HFF-Myc (cell line): ENCODE measurements around the gene C2CD4D.

Experiments used
- DNase-seq: peaks from one replicate; pipeline ENCODE4 v3.0.0-alpha.2; 2011; ENCODE audit warnings: low read depth; ENCODE audit errors: extremely low read depth
- H3K4me3 ChIP-seq: replicated peaks from 2 replicates; pipeline ENCODE4 v1.5.1; 2011; ENCODE audit warnings: low read depth, mild to moderate bottlenecking, control low read depth, low read length
- TF ChIP-seq, protein P1 (sequence below): IDR thresholded peaks from 2 replicates; pipeline ENCODE4 v1.5.1; 2012; ENCODE audit warnings: mild to moderate bottlenecking, low read depth, low read length, control low read depth; ENCODE audit errors: missing control alignments

Gene C2CD4D

DNA sequence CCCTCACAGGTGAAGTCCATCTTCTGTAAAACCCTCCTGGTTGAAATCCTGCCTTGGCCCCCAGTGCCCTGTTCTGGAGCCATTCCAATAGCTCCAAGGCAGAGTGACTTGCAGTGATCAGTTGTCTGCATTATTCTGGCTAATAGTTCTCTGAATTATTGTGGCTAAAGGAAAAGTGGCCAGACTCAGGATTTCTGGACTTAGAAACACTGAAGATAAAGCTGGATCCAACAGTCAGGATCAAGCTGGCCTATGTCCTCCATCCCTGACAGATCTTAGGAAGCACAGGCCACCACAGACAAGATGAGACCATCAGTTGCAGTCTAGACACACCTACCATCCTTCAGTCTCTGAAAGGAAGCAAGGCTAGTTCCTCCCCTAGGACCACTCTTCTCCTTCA, 801 bp upstream of the C2CD4D start:
- DNase-seq, result no peak
- H3K4me3 ChIP-seq, result no peak overlapping the region
- TF ChIP-seq, protein P1, sequence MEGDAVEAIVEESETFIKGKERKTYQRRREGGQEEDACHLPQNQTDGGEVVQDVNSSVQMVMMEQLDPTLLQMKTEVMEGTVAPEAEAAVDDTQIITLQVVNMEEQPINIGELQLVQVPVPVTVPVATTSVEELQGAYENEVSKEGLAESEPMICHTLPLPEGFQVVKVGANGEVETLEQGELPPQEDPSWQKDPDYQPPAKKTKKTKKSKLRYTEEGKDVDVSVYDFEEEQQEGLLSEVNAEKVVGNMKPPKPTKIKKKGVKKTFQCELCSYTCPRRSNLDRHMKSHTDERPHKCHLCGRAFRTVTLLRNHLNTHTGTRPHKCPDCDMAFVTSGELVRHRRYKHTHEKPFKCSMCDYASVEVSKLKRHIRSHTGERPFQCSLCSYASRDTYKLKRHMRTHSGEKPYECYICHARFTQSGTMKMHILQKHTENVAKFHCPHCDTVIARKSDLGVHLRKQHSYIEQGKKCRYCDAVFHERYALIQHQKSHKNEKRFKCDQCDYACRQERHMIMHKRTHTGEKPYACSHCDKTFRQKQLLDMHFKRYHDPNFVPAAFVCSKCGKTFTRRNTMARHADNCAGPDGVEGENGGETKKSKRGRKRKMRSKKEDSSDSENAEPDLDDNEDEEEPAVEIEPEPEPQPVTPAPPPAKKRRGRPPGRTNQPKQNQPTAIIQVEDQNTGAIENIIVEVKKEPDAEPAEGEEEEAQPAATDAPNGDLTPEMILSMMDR, result no peak

DNA sequence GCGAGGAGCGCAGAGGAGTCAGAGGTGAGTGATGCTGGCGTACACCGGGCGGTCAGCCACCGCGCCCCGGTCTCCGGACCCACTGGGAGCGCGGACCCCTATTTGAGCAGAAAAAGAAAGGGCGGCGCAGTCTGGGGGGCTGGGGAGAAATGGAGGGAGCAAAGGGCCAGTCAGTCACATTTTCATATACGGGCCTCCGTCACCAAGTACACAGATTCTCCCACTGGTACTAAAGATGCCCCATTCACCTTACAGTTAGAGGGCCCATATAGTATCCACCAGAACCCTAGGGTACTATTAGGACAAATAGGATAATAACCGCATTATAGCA, 573 bp downstream of the C2CD4D start:
- peak overlapping the region; percentile 23 for H3K4me3 ChIP-seq
- TF ChIP-seq, protein P1, result no peak
- no peak for DNase-seq

DNA sequence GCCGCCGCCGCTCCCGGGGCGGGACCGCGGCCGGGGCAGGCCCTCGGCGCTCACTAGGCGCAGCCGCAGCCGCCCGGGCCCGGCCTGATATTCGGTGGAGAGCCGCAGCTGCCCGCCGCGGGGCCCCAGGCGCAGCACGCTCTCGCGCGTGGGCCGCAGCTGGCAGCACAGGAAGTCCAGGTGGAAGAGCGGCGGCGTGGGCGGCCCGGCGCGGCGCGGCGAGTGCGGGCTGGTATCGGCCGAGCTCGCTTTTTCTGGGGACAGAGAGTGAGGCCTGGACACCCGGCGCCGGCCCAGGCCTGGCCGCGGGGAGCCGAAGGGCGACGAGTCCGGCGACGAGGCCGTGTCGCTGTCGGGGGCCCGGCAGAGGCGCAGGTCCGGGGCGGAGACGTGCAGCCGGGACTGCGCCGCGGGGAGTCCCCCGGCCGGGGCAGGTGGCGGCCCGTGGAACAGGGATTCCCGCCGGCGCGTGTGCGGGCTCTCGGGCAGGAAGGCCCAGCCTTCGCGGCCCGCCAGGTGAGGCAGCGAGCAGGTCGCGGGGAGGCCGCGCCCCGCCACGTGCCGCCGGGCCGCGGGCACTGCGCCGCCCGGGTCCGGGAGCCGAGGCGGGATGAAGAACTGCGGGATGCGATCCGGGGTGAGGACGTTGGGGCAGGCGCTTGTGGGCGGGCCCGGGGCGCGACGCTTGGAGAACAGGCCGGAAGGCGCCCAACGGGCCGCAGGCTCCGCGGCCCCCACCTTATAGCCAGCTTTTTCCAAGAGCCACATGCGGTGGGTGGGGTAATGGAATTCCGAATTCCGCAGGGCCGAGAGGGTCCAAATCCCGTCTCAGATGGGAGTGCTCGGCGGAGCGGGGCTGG, 1.2 kb downstream of the C2CD4D start:
- peak overlapping the region; percentile 26 for H3K4me3 ChIP-seq
- no peak for DNase-seq
- TF ChIP-seq, protein P1, result no peak

DNA sequence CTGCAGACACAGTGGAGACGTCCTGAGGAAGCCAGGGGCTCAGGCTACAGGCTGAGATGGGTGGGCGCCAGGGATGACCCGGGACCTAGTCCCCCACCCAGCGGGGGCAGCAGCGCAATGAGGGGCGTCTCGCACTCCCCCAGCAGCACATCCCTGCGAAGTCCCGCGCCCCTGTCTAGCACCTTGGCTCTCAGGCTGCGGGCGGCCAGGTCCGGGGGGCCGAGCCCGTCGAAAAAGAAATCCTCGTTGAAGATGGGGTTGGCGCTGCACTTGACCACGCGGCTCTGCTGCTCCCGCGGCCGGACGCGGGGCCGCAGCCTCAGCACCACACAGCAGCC, 1.8 kb downstream of the C2CD4D start:
- H3K4me3 ChIP-seq, result no peak overlapping the region
- no peak for DNase-seq
- TF ChIP-seq, protein P1, result no peak

DNA sequence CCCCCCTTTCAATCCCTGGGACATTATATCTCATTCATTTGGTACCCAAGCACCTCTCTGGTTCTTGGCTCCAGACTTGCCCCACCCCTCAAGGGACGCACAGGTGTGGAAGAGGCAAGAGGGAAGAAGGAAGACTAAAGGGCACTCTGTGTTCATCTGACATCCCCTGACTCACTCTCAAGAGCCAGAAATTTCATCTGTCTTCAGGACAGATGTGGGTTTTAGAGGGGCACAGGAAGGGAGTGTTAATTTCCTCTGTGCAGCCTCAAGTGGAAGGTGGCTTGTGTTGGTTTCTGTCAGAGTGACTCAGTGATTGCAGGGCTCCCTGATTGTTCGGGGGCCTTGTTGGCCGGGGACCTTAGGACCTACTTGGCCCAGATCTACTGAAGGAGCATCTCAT, 2.4 kb downstream of the C2CD4D start:
- H3K4me3 ChIP-seq, result no peak overlapping the region
- TF ChIP-seq, protein P1, result no peak
- no peak for DNase-seq

DNA sequence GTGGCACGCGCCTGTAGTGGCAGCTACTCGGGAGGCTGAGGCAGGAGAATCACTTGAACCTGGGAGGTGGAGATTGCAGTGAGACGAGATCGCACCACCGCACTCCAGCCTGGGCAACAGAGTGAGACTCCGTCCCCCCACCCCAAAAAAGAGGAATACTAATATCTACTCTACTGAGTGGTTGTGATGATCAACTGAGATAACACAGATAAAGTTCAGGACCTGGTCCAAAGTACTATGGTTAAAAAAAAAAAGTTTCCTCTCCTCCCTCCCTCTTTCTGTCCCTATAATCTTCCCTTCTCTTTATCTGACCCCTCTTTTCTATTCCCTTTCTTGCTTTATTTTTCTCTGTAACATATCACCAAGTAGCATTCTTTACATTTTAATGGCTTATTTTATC, 4.0 kb downstream of the C2CD4D start:
- H3K4me3 ChIP-seq, result no peak overlapping the region
- DNase-seq, result no peak
- TF ChIP-seq, protein P1, result no peak

DNA sequence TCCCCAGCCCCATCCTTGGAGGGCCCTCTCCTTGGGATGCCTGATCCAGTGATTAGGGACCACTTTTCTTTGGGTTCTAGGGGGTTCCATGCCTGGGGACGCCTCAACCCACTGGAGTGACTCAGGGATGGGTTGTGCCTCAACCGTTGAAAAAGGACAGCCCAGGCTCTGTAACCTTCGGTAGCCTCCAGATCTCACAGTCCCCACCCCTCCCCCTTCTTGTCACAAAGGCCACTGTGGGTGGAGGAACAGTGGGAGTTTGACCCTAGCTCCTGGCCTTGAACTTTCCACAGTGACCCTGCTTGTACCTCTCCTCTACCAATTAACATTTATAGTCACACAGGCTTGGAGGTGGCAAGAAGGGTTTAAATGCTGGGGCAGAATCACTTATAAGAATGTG, 5.4 kb downstream of the C2CD4D start:
- DNase-seq, result no peak
- H3K4me3 ChIP-seq, result no peak overlapping the region
- TF ChIP-seq, protein P1, result no peak
